ENCODE data around the gene UPF2. TPM values are rescaled to one million over a fixed set of nuclear protein-coding genes. Genes with fewer than 3 reads are reported as not detected.
"Not testable (repeated sequence)": the region's sequence is repeated elsewhere in the genome, so short reads cannot be mapped to it uniquely, and the experiment has no call there.

Gene UPF2
- total RNA-seq, 1 donor from 2014 or later = 30.5 TPM

- no peak for DNase-seq (ENCODE audit: low read depth)
These were observed 6.4 kb downstream of the UPF2 start for GRCh38 chr10:12036073-12036655.

- DNase-seq (ENCODE audit: low read depth) = no peak
These were observed 11.2 kb downstream of the UPF2 start for GRCh38 chr10:12031404-12031803.

GRCh38 chr10:12027539-12027938 is 15.1 kb downstream of the UPF2 start:
- DNase-seq (ENCODE audit: low read depth) = no peak

GRCh38 chr10:12025591-12025990 is 17.0 kb downstream of the UPF2 start:
- no peak for DNase-seq (ENCODE audit: low read depth)

GRCh38 chr10:12022580-12023257 is 19.9 kb downstream of the UPF2 start:
- no peak for DNase-seq (ENCODE audit: low read depth)

GRCh38 chr10:12020574-12020973 is 22.0 kb downstream of the UPF2 start:
- no peak for DNase-seq (ENCODE audit: low read depth)

- no peak for DNase-seq (ENCODE audit: low read depth)
These were observed 23.2 kb downstream of the UPF2 start for GRCh38 chr10:12019283-12019971.

- DNase-seq (ENCODE audit: low read depth) = no peak
These were observed 23.9 kb downstream of the UPF2 start for GRCh38 chr10:12018438-12019282.

GRCh38 chr10:12013926-12014325 is 28.7 kb downstream of the UPF2 start:
- no peak for DNase-seq (ENCODE audit: low read depth)

GRCh38 chr10:12013391-12013790 is 29.2 kb downstream of the UPF2 start:
- not testable (repeated sequence) for DNase-seq (ENCODE audit: low read depth)

- DNase-seq (ENCODE audit: low read depth) = no peak
These were observed 32.3 kb downstream of the UPF2 start for GRCh38 chr10:12010353-12010752.

GRCh38 chr10:12008842-12009241 is 33.8 kb downstream of the UPF2 start:
- DNase-seq (ENCODE audit: low read depth) = not testable (repeated sequence)

GRCh38 chr10:12006671-12007070 is 35.9 kb downstream of the UPF2 start:
- no peak for DNase-seq (ENCODE audit: low read depth)

GRCh38 chr10:11993834-11994468 is 48.7 kb downstream of the UPF2 start:
- no peak for DNase-seq (ENCODE audit: low read depth)

- no peak for DNase-seq (ENCODE audit: low read depth)
These were observed 53.7 kb downstream of the UPF2 start for GRCh38 chr10:11988924-11989323.

- DNase-seq (ENCODE audit: low read depth) = peak; percentile 85
These were observed 55.9 kb downstream of the UPF2 start for GRCh38 chr10:11986593-11987216.

GRCh38 chr10:11982253-11982652 is 60.4 kb downstream of the UPF2 start:
- DNase-seq (ENCODE audit: low read depth) = no peak

GRCh38 chr10:11975795-11976194 is 66.8 kb downstream of the UPF2 start:
- DNase-seq (ENCODE audit: low read depth) = no peak

GRCh38 chr10:11972523-11972922 is 70.1 kb downstream of the UPF2 start:
- DNase-seq (ENCODE audit: low read depth) = not testable (repeated sequence)

GRCh38 chr10:11962176-11962575 is 80.4 kb downstream of the UPF2 start:
- no peak for DNase-seq (ENCODE audit: low read depth)

- DNase-seq (ENCODE audit: low read depth) = no peak
These were observed 80.8 kb downstream of the UPF2 start for GRCh38 chr10:11961771-11962170.
